ENCODE measurements around the gene TOR1AIP1. TPM values are rescaled to one million over a fixed set of nuclear protein-coding genes. Genes with fewer than 3 reads are reported as not detected.

The TOR1AIP1 gene
- polyA plus RNA-seq, 1 donor = 57.1 TPM

Other genes starting within 250 kb of the TOR1AIP1 start
- 0.57 TPM for gene FAM163A, start 139.0 kb upstream of the TOR1AIP1 start, polyA plus RNA-seq (ENCODE audit: insufficient read length)
- gene TOR1AIP2, start 4.5 kb upstream of the TOR1AIP1 start, polyA plus RNA-seq (ENCODE audit: insufficient read length) = 47.1 TPM
- gene CEP350, start 72.5 kb downstream of the TOR1AIP1 start, polyA plus RNA-seq (ENCODE audit: insufficient read length) = 36.8 TPM

Data from left kidney (tissue), 1 donor.